Right lobe of liver (tissue), 6 donors: Measurements from ENCODE around the gene SLC2A4. TPM values are rescaled to one million over a fixed set of nuclear protein-coding genes. Genes with fewer than 3 reads are reported as not detected.

Experiments used
- ATAC-seq, 4 donors: fragments of 200-7000 bp; cut with Tn5 transposase; one replicate each; pipeline ENCODE4 v1.9.1; 2020; ENCODE audit warnings: mild to moderate bottlenecking in 4 of 4, moderate library complexity in 4 of 4
- DNase-seq, 3 donors: peaks; one replicate each; pipeline ENCODE4 v3.0.0-alpha.2; 2020
- H3K27ac ChIP-seq, 3 donors: fragments of 200-600 bp; one replicate each; pipeline ENCODE4 v1.8.0; 2022
- H3K27me3 ChIP-seq, 2 donors: fragments of 200-600 bp; one replicate each; pipeline ENCODE4 v1.8.0; 2022
- H3K36me3 ChIP-seq, 4 donors: fragments of 200-600 bp; sonication (generic) in 1 of 4; one replicate each; pipeline versions ENCODE4 v1.5.1 to v1.8.0; 2017 to 2022; ENCODE audit warnings: control low read depth in 1 of 4
- H3K4me1 ChIP-seq, 4 donors: fragments of 200-600 bp; sonication (generic) in 1 of 4; one replicate each; pipeline versions ENCODE4 v1.5.1 to v1.8.0; 2017 to 2022; ENCODE audit warnings: control low read depth in 1 of 4
- H3K4me3 ChIP-seq, 3 donors: fragments of 200-600 bp; one replicate each; pipeline ENCODE4 v1.8.0; 2022
- H3K9me3 ChIP-seq, 4 donors: fragments of 200-600 bp; sonication (generic) in 1 of 4; one replicate each; pipeline versions ENCODE4 v1.5.1 to v1.8.0; 2017 to 2022; ENCODE audit warnings: control low read depth in 1 of 4
- POLR2A ChIP-seq: fragments of 450-650 bp; IDR thresholded peaks from one replicate; pipeline ENCODE4 v1.6.1; 2017; ENCODE audit warnings: antibody characterized with exemption, mild to moderate bottlenecking
- WGBS: methylation state at CpG from one replicate; pipeline ENCODE4 v1.1.6; 2018; ENCODE audit warnings: low coverage, low lambda C conversion rate; ENCODE audit not compliant: insufficient coverage; ENCODE audit errors: missing lambda C conversion rate; 5-methylcytosine and 5-hydroxymethylcytosine counted together
- intact Hi-C, 2 donors: fragments of 100-400 bp; cut with DNase I; formaldehyde crosslinking; loops; one replicate each; pipeline versions ENCODE4 v1.11.2 to v1.14.1; 2022
- total RNA-seq, 6 experiments: library from RNA; depleted of rRNA in 2 of 6; stranded (reverse); fragments of >200 nt in 2 of 6; fragmentation: NEBNext Ultra II Directional in 3 of 6; extraction: Animal tissue kit (Norgen Biotek cat#: 25700) in 3 of 6; gene quantifications; one replicate each; pipeline versions ENCODE4 v1.1.0 to v1.2.4, GENCODE V29; 2016 to 2023
- TF ChIP-seq, protein P1 (sequence below), 4 donors: fragments of 200-600 bp in 3 of 4; fragments of 450-650 bp in 1 of 4; IDR thresholded peaks; one replicate each; pipeline versions ENCODE4 v1.5.1 to v1.8.0; 2016 to 2022; ENCODE audit warnings: antibody characterized with exemption in 4 of 4, mild to moderate bottlenecking in 2 of 4
- donor health status: DM: no; HTN: yes; CAD: no.
- donor health status: DM: no; HTN: no; CAD: no.
- donor health status: DM: no; HTN: no; CAD: no.
- donor health status: DM: no; HTN: yes; CAD: no.
- donor health status: DM: no; HTN: yes; CAD: no.

SLC2A4 gene
- total RNA-seq, 6 experiments from 2014 or later, result 0.66 to 2.1 (median 1.4) TPM

GRCh38 chr17:7238420-7239090 is 43.0 kb upstream of the SLC2A4 start:
- WGBS, result under 1% methylated on average over 38 of the region's 39 CpGs
- Histone ChIP-seq H3K4me1 (peaks cover 0 to 31% (median 11%) of the 10 kb centered on the region in 4 donors), H3K4me3 (peak overlapping the region; percentile 94 to 96 (median 94)), H3K27ac (peak overlapping the region; percentile 75 to 93 (median 82)), H3K36me3 (peaks cover 3 to 16% (median 8%) of the 10 kb centered on the region in 4 donors), H3K9me3 (no peaks in the 10 kb centered on the region), H3K27me3 (no peaks in the 10 kb centered on the region)
- intact Hi-C loops, result no loop called here
- peak in 1 of 3 donors; percentile 47 for DNase-seq
- no peak for ATAC-seq
- TF ChIP-seq, protein P1, sequence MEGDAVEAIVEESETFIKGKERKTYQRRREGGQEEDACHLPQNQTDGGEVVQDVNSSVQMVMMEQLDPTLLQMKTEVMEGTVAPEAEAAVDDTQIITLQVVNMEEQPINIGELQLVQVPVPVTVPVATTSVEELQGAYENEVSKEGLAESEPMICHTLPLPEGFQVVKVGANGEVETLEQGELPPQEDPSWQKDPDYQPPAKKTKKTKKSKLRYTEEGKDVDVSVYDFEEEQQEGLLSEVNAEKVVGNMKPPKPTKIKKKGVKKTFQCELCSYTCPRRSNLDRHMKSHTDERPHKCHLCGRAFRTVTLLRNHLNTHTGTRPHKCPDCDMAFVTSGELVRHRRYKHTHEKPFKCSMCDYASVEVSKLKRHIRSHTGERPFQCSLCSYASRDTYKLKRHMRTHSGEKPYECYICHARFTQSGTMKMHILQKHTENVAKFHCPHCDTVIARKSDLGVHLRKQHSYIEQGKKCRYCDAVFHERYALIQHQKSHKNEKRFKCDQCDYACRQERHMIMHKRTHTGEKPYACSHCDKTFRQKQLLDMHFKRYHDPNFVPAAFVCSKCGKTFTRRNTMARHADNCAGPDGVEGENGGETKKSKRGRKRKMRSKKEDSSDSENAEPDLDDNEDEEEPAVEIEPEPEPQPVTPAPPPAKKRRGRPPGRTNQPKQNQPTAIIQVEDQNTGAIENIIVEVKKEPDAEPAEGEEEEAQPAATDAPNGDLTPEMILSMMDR (IDR thresholded peaks at IDR 0.05), result no peak
- no peak for TF ChIP-seq POLR2A

DNA sequence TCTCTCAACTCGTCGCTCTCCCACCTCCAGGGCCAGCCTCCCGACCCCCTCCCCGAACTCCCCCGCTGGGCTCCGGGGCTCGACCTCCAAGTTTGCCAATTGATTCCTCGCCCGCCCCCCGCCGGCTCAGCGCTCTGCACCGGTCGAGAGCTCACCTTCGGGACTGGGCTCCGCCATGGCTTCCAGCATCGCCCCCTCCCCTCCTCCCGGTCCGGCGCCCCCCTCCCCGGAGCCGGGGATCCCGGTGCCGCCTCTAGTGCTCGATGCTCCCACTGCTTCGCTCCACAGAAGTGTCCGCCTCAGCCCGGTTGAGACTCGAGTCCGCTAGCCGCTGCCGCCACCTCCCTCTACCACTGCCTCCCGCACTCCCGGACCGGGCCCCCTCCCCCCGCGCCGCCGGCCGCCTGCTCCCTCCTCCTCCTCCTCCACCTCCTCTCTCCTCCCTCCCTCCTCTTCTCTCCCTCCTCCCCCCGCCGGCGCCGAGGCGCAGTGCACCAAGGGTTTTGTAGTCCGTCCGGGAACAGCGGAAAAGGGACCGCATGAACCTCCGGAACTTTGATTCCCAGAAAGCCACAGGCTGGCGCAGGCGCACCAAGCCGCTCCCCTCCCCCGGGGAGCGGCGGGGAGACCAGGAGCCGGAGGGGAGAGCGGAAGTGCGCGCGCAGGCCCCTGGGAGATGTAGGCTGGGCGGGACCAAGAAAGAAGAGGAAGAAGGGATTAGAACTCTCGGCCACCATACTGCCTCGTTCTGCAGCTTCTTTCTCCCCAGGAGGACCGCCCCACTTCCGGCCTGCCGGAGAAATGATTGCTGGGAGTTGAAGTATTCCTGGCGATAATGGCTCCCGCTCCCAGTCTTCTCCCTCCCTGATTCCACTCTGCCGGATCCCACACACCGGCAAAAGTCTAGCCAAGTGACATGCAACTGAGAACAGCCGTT is 42.2 kb upstream of the SLC2A4 start, which contains the start of gene PHF23:
Gene PHF23 (minus strand): TSS at position 367 of the 937 bp plus-strand sequence. CDS start 178 bp downstream, at position 189.
- 1% methylated on average over 40 of the region's 72 CpGs for WGBS
- H3K4me3 ChIP-seq, result peak within 1 kb of the TSS; percentile 94 to 96 (median 94)
- H3K27me3 ChIP-seq, result no peaks in the 10 kb centered on the region
- no peaks in the 10 kb centered on the region for H3K9me3 ChIP-seq
- TF ChIP-seq POLR2A, result peak; percentile 53
- TF ChIP-seq, protein P1 (IDR thresholded peaks at IDR 0.05), result peak in 1 of 4 donors; percentile 38
- ATAC-seq (peak; percentile 66 to 84 (median 74)), DNase-seq (peak; percentile 99 to 100 (median 100))
- H3K4me1 ChIP-seq, result peaks cover 0 to 32% (median 11%) of the 10 kb centered on the region in 4 donors
- peaks cover 4 to 18% (median 10%) of the 10 kb centered on the region in 4 donors for H3K36me3 ChIP-seq
- peak within 1 kb of the TSS; percentile 75 to 99 (median 93) for H3K27ac ChIP-seq
- intact Hi-C loops, result no loop called here

- Histone ChIP-seq H3K27ac (peak overlapping the region in 2 of 3 donors; percentile 43 to 99), H3K4me3 (peak overlapping the region in 2 of 3 donors; percentile 24 to 84), H3K4me1 (peaks cover 0 to 27% (median 8%) of the 10 kb centered on the region in 4 donors), H3K27me3 (no peaks in the 10 kb centered on the region), H3K36me3 (peaks cover 5 to 28% (median 13%) of the 10 kb centered on the region in 4 donors), H3K9me3 (no peaks in the 10 kb centered on the region)
- ATAC-seq (no peak), DNase-seq (no peak)
- 63% methylated on average over 4 of the region's 4 CpGs for WGBS
- TF ChIP-seq, protein P1 (IDR thresholded peaks at IDR 0.05), result no peak
- no peak for TF ChIP-seq POLR2A
- intact Hi-C loops, result no loop called here
Measured at GRCh38 chr17:7240375-7240774, 41.1 kb upstream of the SLC2A4 start.

DNA sequence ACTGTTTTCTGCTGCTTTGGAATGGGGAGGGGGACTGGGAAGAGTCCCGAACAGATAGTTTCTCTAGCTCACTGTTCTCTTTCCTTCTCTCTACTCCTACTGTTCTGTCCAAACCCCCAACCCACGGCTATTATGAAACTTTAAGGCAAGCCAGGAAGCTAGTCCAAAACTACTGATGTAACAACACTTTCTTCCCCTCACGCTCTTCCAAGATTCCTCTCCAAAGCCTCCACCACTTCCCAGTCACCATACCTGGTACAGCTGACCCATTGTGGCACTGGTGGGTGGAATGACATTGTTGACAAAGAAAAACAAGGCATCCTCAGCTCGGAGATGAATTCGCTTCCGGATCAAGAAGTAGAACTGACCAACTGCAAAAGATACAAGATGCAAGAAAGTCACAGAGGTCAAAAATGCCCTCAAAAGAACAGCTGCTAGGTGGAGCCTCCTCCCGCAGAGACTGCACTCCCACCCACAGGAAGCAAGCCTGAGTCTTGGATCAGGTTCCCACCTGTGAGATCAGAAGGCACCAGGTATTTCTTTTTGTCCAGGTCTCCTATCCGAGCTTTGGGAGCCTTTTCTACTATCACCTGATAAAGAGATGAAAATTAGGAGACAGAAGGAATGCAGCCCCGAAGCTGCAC is 40.3 kb upstream of the SLC2A4 start:
- Histone ChIP-seq H3K36me3 (peaks cover 5 to 34% (median 16%) of the 10 kb centered on the region in 4 donors), H3K4me3 (peak overlapping the region; percentile 84 to 90 (median 88)), H3K4me1 (peaks cover 0 to 27% (median 8%) of the 10 kb centered on the region in 4 donors), H3K9me3 (no peaks in the 10 kb centered on the region), H3K27ac (peak overlapping the region; percentile 95 to 99 (median 97)), H3K27me3 (no peaks in the 10 kb centered on the region)
- WGBS, result 15% methylated on average over 9 of the region's 9 CpGs
- ATAC-seq, result no peak
- DNase-seq, result peak in 1 of 3 donors; percentile 13
- TF ChIP-seq, protein P1 (IDR thresholded peaks at IDR 0.05), result no peak
- TF ChIP-seq POLR2A, result no peak
- intact Hi-C loops, result no loop called here
